ENCODE results near the gene LNP1.

DNA sequence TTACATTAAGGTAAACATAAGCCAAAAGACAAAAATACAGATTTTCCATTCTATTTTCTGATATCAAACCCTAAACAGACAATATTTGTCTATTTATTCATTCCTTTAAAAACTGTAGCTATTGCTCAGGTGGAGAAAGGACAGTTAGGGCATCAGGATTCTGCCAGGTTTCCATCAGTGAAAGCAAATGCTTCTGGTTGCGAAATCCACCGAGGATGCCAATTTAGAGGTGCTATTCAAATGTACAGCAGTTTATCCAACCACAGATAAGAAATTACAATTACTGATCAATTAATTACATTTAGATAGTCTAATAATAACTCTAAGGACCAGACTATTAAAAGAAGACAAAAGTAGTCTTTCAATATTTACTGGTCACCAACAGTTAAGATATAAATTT, 4.4 kb upstream of the LNP1 start:
- TF ChIP-seq, protein P1, sequence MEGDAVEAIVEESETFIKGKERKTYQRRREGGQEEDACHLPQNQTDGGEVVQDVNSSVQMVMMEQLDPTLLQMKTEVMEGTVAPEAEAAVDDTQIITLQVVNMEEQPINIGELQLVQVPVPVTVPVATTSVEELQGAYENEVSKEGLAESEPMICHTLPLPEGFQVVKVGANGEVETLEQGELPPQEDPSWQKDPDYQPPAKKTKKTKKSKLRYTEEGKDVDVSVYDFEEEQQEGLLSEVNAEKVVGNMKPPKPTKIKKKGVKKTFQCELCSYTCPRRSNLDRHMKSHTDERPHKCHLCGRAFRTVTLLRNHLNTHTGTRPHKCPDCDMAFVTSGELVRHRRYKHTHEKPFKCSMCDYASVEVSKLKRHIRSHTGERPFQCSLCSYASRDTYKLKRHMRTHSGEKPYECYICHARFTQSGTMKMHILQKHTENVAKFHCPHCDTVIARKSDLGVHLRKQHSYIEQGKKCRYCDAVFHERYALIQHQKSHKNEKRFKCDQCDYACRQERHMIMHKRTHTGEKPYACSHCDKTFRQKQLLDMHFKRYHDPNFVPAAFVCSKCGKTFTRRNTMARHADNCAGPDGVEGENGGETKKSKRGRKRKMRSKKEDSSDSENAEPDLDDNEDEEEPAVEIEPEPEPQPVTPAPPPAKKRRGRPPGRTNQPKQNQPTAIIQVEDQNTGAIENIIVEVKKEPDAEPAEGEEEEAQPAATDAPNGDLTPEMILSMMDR (IDR thresholded peaks at IDR 0.05 in 2 of 3, conservative IDR thresholded peaks at IDR 0.05 in 1 of 3; ENCODE audit: insufficient read depth in 2 of 3, low read depth in 1 of 3, low read length in 3 of 3): no peak
- no peak for TF ChIP-seq CBX8 (IDR thresholded peaks at IDR 0.05; ENCODE audit: borderline replicate concordance, extremely low read depth, low read depth, low read length, poor library complexity, severe bottlenecking)
- no peak for TF ChIP-seq SMC3 (conservative IDR thresholded peaks at IDR 0.05; ENCODE audit: insufficient read depth, low read depth, low read length)
- TF ChIP-seq FOS (IDR thresholded peaks at IDR 0.05; ENCODE audit: extremely low read depth, insufficient read length): no peak
- TF ChIP-seq MCM5 (IDR thresholded peaks at IDR 0.05; ENCODE audit: low read depth): no peak
- TF ChIP-seq ZNF274 (IDR thresholded peaks at IDR 0.05; ENCODE audit: borderline replicate concordance, low read depth, low read length): no peak
- TF ChIP-seq EZH2 (IDR thresholded peaks at IDR 0.05; ENCODE audit: borderline replicate concordance, low read depth, low read length): no peak
- TF ChIP-seq, protein P2, sequence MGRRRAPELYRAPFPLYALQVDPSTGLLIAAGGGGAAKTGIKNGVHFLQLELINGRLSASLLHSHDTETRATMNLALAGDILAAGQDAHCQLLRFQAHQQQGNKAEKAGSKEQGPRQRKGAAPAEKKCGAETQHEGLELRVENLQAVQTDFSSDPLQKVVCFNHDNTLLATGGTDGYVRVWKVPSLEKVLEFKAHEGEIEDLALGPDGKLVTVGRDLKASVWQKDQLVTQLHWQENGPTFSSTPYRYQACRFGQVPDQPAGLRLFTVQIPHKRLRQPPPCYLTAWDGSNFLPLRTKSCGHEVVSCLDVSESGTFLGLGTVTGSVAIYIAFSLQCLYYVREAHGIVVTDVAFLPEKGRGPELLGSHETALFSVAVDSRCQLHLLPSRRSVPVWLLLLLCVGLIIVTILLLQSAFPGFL (CRISPR knock-in tag; IDR thresholded peaks at IDR 0.05): no peak
- no peak for TF ChIP-seq SREBF1 (IDR thresholded peaks at IDR 0.05; ENCODE audit: borderline replicate concordance, low read depth, low read length)
- TF ChIP-seq HLTF (IDR thresholded peaks at IDR 0.05): no peak
- TF ChIP-seq ZBTB17 (CRISPR knock-in tag; IDR thresholded peaks at IDR 0.05): no peak
- no peak for TF ChIP-seq MXI1 (IDR thresholded peaks at IDR 0.05; ENCODE audit: low read depth, low read length)
- no peak for TF ChIP-seq KLF10 (CRISPR knock-in tag; IDR thresholded peaks at IDR 0.05)

Measured in K562 (cell line).